ENCODE results near the gene UBXN10. TPM values are rescaled to one million over a fixed set of nuclear protein-coding genes. Genes with fewer than 3 reads are reported as not detected.

The UBXN10 gene
- total and polyA plus RNA-seq, 10 donors: 0.07 to 0.26 (median 0.18) TPM

GRCh38 chr1:20190256-20191160 is 4.6 kb downstream of the UBXN10 start:
- Histone ChIP-seq H3K4me1 (peaks cover 6 to 38% (median 20%) of the 10 kb centered on the region in 6 donors), H3K36me3 (no peaks in the 10 kb centered on the region), H3K27ac (no peak overlapping the region), H3K27me3 (replicated peaks in 1 of 7) (peaks cover 0 to 64% (median 19%) of the 10 kb centered on the region in 7 donors), H3K9me3 (no peaks in the 10 kb centered on the region), H3K4me3 (no peak overlapping the region)
- WGBS, 5 donors: 86 to 93% (median 88%) methylated on average over 19 of the region's 19 CpGs
- no peak for TF ChIP-seq POLR2A (IDR thresholded peaks at IDR 0.05)
- TF ChIP-seq POLR2AphosphoS5 (IDR thresholded peaks at IDR 0.05): no peak
- TF ChIP-seq CTCF (IDR thresholded peaks at IDR 0.05 in 8 of 11, conservative IDR thresholded peaks at IDR 0.05 in 3 of 11): no peak
- DNase-seq: no peak
- intact Hi-C loops (cut with DNase I; ENCODE audit: low total_unique reads): loop anchor here (5.0 kb wide), 1 partner anchor 88 kb away; no protein-coding TSS in a partner anchor

- Histone ChIP-seq H3K27me3 (replicated peaks in 1 of 7) (peaks cover 0 to 56% (median 11%) of the 10 kb centered on the region in 7 donors), H3K4me1 (peaks cover 3 to 30% (median 12%) of the 10 kb centered on the region in 6 donors), H3K4me3 (no peak overlapping the region), H3K36me3 (no peaks in the 10 kb centered on the region), H3K9me3 (no peaks in the 10 kb centered on the region), H3K27ac (no peak overlapping the region)
- 76 to 95% (median 89%) methylated on average over 8 to 12 of the region's 12 CpGs for WGBS, 5 donors
- no peak for DNase-seq
- no peak for TF ChIP-seq POLR2A (IDR thresholded peaks at IDR 0.05)
- no peak for TF ChIP-seq POLR2AphosphoS5 (IDR thresholded peaks at IDR 0.05)
- TF ChIP-seq CTCF (IDR thresholded peaks at IDR 0.05 in 8 of 11, conservative IDR thresholded peaks at IDR 0.05 in 3 of 11): no peak
- intact Hi-C loops (cut with DNase I; ENCODE audit: low total_unique reads): loop anchor here (5.0 kb wide), 1 partner anchor 89 kb away; no protein-coding TSS in a partner anchor
Measured at GRCh38 chr1:20191266-20191825, 5.5 kb downstream of the UBXN10 start.

GRCh38 chr1:20192364-20192763 is 6.5 kb downstream of the UBXN10 start:
- 81 to 91% (median 85%) methylated on average over 5 of the region's 5 CpGs for WGBS, 5 donors
- DNase-seq: no peak
- Histone ChIP-seq H3K36me3 (no peaks in the 10 kb centered on the region), H3K27ac (no peak overlapping the region), H3K4me3 (no peak overlapping the region), H3K27me3 (replicated peaks in 1 of 7) (peaks cover 0 to 52% (median 4%) of the 10 kb centered on the region in 7 donors), H3K9me3 (no peaks in the 10 kb centered on the region), H3K4me1 (peaks cover 3 to 19% (median 6%) of the 10 kb centered on the region in 6 donors)
- intact Hi-C loops (cut with DNase I; ENCODE audit: low total_unique reads): loop anchor here (5.0 kb wide), 1 partner anchor 90 kb away; no protein-coding TSS in a partner anchor
- TF ChIP-seq CTCF (IDR thresholded peaks at IDR 0.05 in 8 of 11, conservative IDR thresholded peaks at IDR 0.05 in 3 of 11) (no peak), POLR2AphosphoS5 (IDR thresholded peaks at IDR 0.05) (no peak), POLR2A (IDR thresholded peaks at IDR 0.05) (no peak)

Data from spleen (tissue), 11 donors.